K562 (cell line): Measurements from ENCODE around the gene SPATA45. TPM values are rescaled to one million over a fixed set of nuclear protein-coding genes. Genes with fewer than 3 reads are reported as not detected.

ENCODE experiments used
- ARID3B ChIP-seq: fragments of 250-450 bp; sonication (Bioruptor Pico); IDR thresholded peaks from 2 replicates; pipeline ENCODE4 v1.4.0; 2020; ENCODE audit warnings: borderline replicate concordance
- ATF4 ChIP-seq: fragments of 450-650 bp; formaldehyde crosslinking; IDR thresholded peaks from 2 replicates; pipeline ENCODE4 v1.4.0; 2022; ENCODE audit warnings: mild to moderate bottlenecking, moderate library complexity
- CAMTA2 ChIP-seq: fragments of 250-450 bp; sonication (Bioruptor Pico); conservative IDR thresholded peaks from 2 replicates; pipeline ENCODE4 v1.5.1; 2022
- CEBPG ChIP-seq, 3 experiments: fragments of 200-800 bp in 1 of 3; sonication (Bioruptor generic) in 1 of 3; sonication (generic) in 1 of 3; formaldehyde crosslinking in 1 of 3; IDR thresholded peaks in 2 of 3; conservative IDR thresholded peaks in 1 of 3; 2 replicates each; pipeline versions ENCODE4 v1.6.1 to v1.8.0; 2016 to 2022; ENCODE audit warnings: missing compliant biosample characterization in 2 of 3, missing genetic modification characterization in 2 of 3, mild to moderate bottlenecking in 1 of 3, missing genetic modification reagents in 1 of 3
- E2F8 ChIP-seq: fragments of 450-650 bp; IDR thresholded peaks from 2 replicates; pipeline ENCODE4 v1.7.1; 2018; ENCODE audit warnings: mild to moderate bottlenecking, low read depth; ENCODE audit not compliant: partially characterized antibody
- ELF2 ChIP-seq: fragments of 250-450 bp; sonication (Bioruptor Pico); IDR thresholded peaks from 2 replicates; pipeline ENCODE4 v1.5.0; 2021; ENCODE audit warnings: mild to moderate bottlenecking
- ETV5 ChIP-seq: sonication (generic); formaldehyde crosslinking; IDR thresholded peaks from 2 replicates; pipeline ENCODE4 v1.4.0; 2020; ENCODE audit warnings: low read depth, mild to moderate bottlenecking, missing genetic modification reagents
- FOXA1 ChIP-seq: fragments of 450-650 bp; IDR thresholded peaks from 2 replicates; pipeline ENCODE4 v1.6.1; 2016; ENCODE audit warnings: mild to moderate bottlenecking, borderline replicate concordance
- HLTF ChIP-seq: fragments of 450-650 bp; IDR thresholded peaks from 2 replicates; pipeline ENCODE4 v1.6.1; 2016
- HMG20B ChIP-seq: fragments of 250-450 bp; sonication (Bioruptor Pico); IDR thresholded peaks from 2 replicates; pipeline ENCODE4 v1.5.0; 2021; ENCODE audit warnings: mild to moderate bottlenecking
- MYNN ChIP-seq, 2 experiments: sonication (generic); formaldehyde crosslinking in 1 of 2; IDR thresholded peaks; 2 replicates each; pipeline versions ENCODE4 v1.5.0 to v1.6.1; 2016 to 2020; ENCODE audit warnings: antibody characterized with exemption in 1 of 2, missing genetic modification reagents in 1 of 2
- PHF8 ChIP-seq: fragments of 200-600 bp; sonication (generic); IDR thresholded peaks from 2 replicates; pipeline ENCODE4 v1.6.1; 2012; ENCODE audit warnings: mixed run types, mild to moderate bottlenecking, inconsistent platforms, low read length, moderate library complexity, borderline replicate concordance
- POLR2AphosphoS5 ChIP-seq: IDR thresholded peaks from 2 replicates; pipeline ENCODE4 v1.6.1; 2011; ENCODE audit warnings: mild to moderate bottlenecking, low read depth, low read length, moderate library complexity; ENCODE audit not compliant: control insufficient read depth, insufficient read depth
- PRMT5 ChIP-seq: sonication (generic); formaldehyde crosslinking; IDR thresholded peaks from 2 replicates; pipeline ENCODE4 v1.5.0; 2020; ENCODE audit warnings: missing genetic modification reagents
- UBTF ChIP-seq, 2 experiments: IDR thresholded peaks; 2 replicates each; pipeline ENCODE4 v1.6.1; 2012; ENCODE audit warnings: improper control_type of control experiment in 2 of 2, low read depth in 2 of 2, low read length in 2 of 2, borderline replicate concordance in 1 of 2
- ZNF124 ChIP-seq: sonication (generic); formaldehyde crosslinking; IDR thresholded peaks from 2 replicates; pipeline ENCODE4 v1.8.1; 2022; ENCODE audit warnings: missing genetic modification reagents
- ZNF143 ChIP-seq: sonication (generic); formaldehyde crosslinking; IDR thresholded peaks from 2 replicates; pipeline ENCODE4 v1.9.0; 2022; ENCODE audit warnings: mild to moderate bottlenecking, missing genetic modification reagents
- ZNF197 ChIP-seq: fragments of 200-800 bp; sonication (Bioruptor generic); IDR thresholded peaks from 2 replicates; pipeline ENCODE4 v1.6.1; 2016; ENCODE audit warnings: low read depth, missing genetic modification characterization, missing compliant biosample characterization
- ZZZ3 ChIP-seq: fragments of 450-650 bp; IDR thresholded peaks from 2 replicates; pipeline ENCODE4 v1.6.1; 2016; ENCODE audit warnings: antibody characterized with exemption, mild to moderate bottlenecking, moderate library complexity
- polyA plus RNA-seq, 8 experiments: library from polyadenylated mRNA; depleted of rRNA in 4 of 8; stranded (reverse) in 5 of 8; unstranded in 3 of 8; fragments of >200 nt; fragmentation: Nextera tagmentation in 2 of 8; fragmentation: Illumina TruSeq in 1 of 8; extraction: Ambion mirVana in 2 of 8; extraction: Trizol in 1 of 8; gene quantifications; 2 replicates each; pipeline versions ENCODE4 v1.2.1 to v1.2.3, GENCODE V29; 2011 to 2014; ENCODE audit warnings: inconsistent platforms in 1 of 8, missing spikeins in 1 of 8
- total RNA-seq, 7 experiments: library from RNA; depleted of rRNA in 6 of 7; stranded (reverse); fragments of >200 nt in 6 of 7; fragmentation: Illumina TruSeq in 2 of 7; extraction: Trizol in 2 of 7; gene quantifications; 2 replicates each; pipeline versions ENCODE4 v1.2.1 to v1.2.3, GENCODE V29; 2011 to 2021; ENCODE audit warnings: low replicate concordance in 1 of 7

Gene SPATA45
- total and polyA plus RNA-seq, 9 of the 15 experiments (the other 6 are each of a cell fraction or from before 2014, with no cell fraction given), result 0.18 TPM; not detected in 8

GRCh38 chr1:212791676-212792395 is 55.6 kb downstream of the SPATA45 start, which contains the start of the genes NSL1 and TATDN3 (continued):
- TF ChIP-seq UBTF (IDR thresholded peaks at IDR 0.05; ENCODE audit: borderline replicate concordance in 1 of 2, low read depth in 2 of 2, low read length in 2 of 2) (peak; percentile 94 to 98), ZZZ3 (peak; percentile 74; the same call in 1 of the 2 replicates), ELF2 (CRISPR knock-in tag) (peak; percentile 33; the same call in 1 of the 2 replicates), ETV5 (peak; percentile 87), ZNF124 (CRISPR knock-in tag) (no peak), MYNN (IDR thresholded peaks at IDR 0.05) (peak; percentile 86), MYNN (CRISPR knock-in tag; IDR thresholded peaks at IDR 0.05) (no peak), HMG20B (CRISPR knock-in tag) (no peak), ZNF197 (CRISPR knock-in tag) (no peak), E2F8 (peak; percentile 84), POLR2AphosphoS5 (peak; percentile 92), PRMT5 (CRISPR knock-in tag) (no peak; the same call in 1 of the 2 replicates), CAMTA2 (no peak), ATF4 (CRISPR knock-in tag) (peak; percentile 44), ARID3B (CRISPR knock-in tag) (peak; percentile 87; the same call in 1 of the 2 replicates), CEBPG (CRISPR knock-in tag; IDR thresholded peaks at IDR 0.05) (0 out of 2 replicates have a peak, but pooled peaks have one; percentile 41), CEBPG (tag; conservative IDR thresholded peaks at IDR 0.05 in 1 of 2, IDR thresholded peaks at IDR 0.05 in 1 of 2) (no peak), PHF8 (peak; percentile 99), HLTF (no peak), FOXA1 (no peak), ZNF143 (CRISPR knock-in tag) (0 out of 2 replicates have a peak, but pooled peaks have one; percentile 54)
